ENCODE results near the gene NDUFS1.

GRCh38 chr2:206176901-206177300, 17.7 kb upstream of the NDUFS1 start:
- TF ChIP-seq, protein P1, sequence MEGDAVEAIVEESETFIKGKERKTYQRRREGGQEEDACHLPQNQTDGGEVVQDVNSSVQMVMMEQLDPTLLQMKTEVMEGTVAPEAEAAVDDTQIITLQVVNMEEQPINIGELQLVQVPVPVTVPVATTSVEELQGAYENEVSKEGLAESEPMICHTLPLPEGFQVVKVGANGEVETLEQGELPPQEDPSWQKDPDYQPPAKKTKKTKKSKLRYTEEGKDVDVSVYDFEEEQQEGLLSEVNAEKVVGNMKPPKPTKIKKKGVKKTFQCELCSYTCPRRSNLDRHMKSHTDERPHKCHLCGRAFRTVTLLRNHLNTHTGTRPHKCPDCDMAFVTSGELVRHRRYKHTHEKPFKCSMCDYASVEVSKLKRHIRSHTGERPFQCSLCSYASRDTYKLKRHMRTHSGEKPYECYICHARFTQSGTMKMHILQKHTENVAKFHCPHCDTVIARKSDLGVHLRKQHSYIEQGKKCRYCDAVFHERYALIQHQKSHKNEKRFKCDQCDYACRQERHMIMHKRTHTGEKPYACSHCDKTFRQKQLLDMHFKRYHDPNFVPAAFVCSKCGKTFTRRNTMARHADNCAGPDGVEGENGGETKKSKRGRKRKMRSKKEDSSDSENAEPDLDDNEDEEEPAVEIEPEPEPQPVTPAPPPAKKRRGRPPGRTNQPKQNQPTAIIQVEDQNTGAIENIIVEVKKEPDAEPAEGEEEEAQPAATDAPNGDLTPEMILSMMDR (conservative IDR thresholded peaks at IDR 0.05): no peak
- TF ChIP-seq ZFX (IDR thresholded peaks at IDR 0.05): no peak

All from C4-2B (cell line).